Endodermal cell (in vitro differentiated cells): ENCODE results near the gene PRR5L. TPM values are rescaled to one million over a fixed set of nuclear protein-coding genes. Genes with fewer than 3 reads are reported as not detected.

ENCODE experiments used
- DNase-seq: peaks from one replicate; pipeline ENCODE4 v3.0.0-alpha.2; 2017
- H3K27ac ChIP-seq: 2 replicates; pipeline ENCODE4 v1.5.1; 2013; ENCODE audit warnings: mild to moderate bottlenecking, low read depth, low read length, moderate library complexity
- H3K27me3 ChIP-seq: 2 replicates; pipeline ENCODE4 v1.6.1; 2013; ENCODE audit warnings: mild to moderate bottlenecking, low read length, moderate library complexity; ENCODE audit not compliant: insufficient read depth, control insufficient read depth, poor library complexity, severe bottlenecking
- H3K36me3 ChIP-seq: 2 replicates; pipeline ENCODE4 v1.7.0; 2013; ENCODE audit warnings: mild to moderate bottlenecking, low read length, moderate library complexity; ENCODE audit not compliant: control insufficient read depth, insufficient read depth
- H3K4me1 ChIP-seq: one replicate; pipeline ENCODE4 v1.7.0; 2013; ENCODE audit warnings: low read length; ENCODE audit not compliant: control insufficient read depth, insufficient read depth
- H3K4me3 ChIP-seq: 2 replicates; pipeline ENCODE4 v1.5.1; 2013; ENCODE audit warnings: mild to moderate bottlenecking, low read length, moderate library complexity
- H3K9ac ChIP-seq: 2 replicates; pipeline ENCODE4 v1.6.1; 2013; ENCODE audit warnings: mild to moderate bottlenecking, low read length, moderate library complexity; ENCODE audit not compliant: poor library complexity, severe bottlenecking; ENCODE audit errors: extremely low read depth
- H3K9me3 ChIP-seq: 2 replicates; pipeline ENCODE4 v1.6.1; 2013; ENCODE audit warnings: mild to moderate bottlenecking, low read length, moderate library complexity; ENCODE audit not compliant: control insufficient read depth
- H3K27ac Mint-ChIP-seq: 2 replicates; pipeline ENCODE4 v1.8.0; 2020; ENCODE audit warnings: mixed read lengths
- H3K27me3 Mint-ChIP-seq: 2 replicates; pipeline ENCODE4 v1.8.0; 2021; ENCODE audit warnings: mild to moderate bottlenecking, mixed read lengths; ENCODE audit not compliant: insufficient read depth
- H3K36me3 Mint-ChIP-seq: 2 replicates; pipeline ENCODE4 v1.8.0; 2020; ENCODE audit warnings: low read depth, mixed read lengths
- H3K4me1 Mint-ChIP-seq: 2 replicates; pipeline ENCODE4 v1.8.0; 2020; ENCODE audit warnings: mixed read lengths
- H3K4me3 Mint-ChIP-seq: 2 replicates; pipeline ENCODE4 v1.8.0; 2020; ENCODE audit warnings: mild to moderate bottlenecking, moderate library complexity, mixed read lengths
- H3K9me3 Mint-ChIP-seq: 2 replicates; pipeline ENCODE4 v1.8.0; 2020; ENCODE audit warnings: mild to moderate bottlenecking, mixed read lengths
- CTCF ChIP-seq: fragments of 200-600 bp; sonication (generic); conservative IDR thresholded peaks from 2 replicates; pipeline ENCODE4 v1.5.0; 2021; ENCODE audit warnings: antibody characterized with exemption, mild to moderate bottlenecking
- WGBS, 2 experiments: methylation state at CpG; one replicate each; pipeline versions ENCODE4 v1.1.5 to v1.1.7; 2013; ENCODE audit warnings: missing lambda C conversion rate in 2 of 2, mixed read lengths in 1 of 2; ENCODE audit not compliant: insufficient coverage in 1 of 2, insufficient read length in 1 of 2; 5-methylcytosine and 5-hydroxymethylcytosine counted together
- total RNA-seq, 2 donors: library from RNA; stranded (reverse); fragmentation: NEBNext Ultra II Directional in 1 of 2; extraction: Animal tissue kit (Norgen Biotek cat#: 25700) in 1 of 2; gene quantifications; 2 replicates in 1 of 2; 3 replicates in 1 of 2; pipeline ENCODE4 v1.2.1, GENCODE V29; 2021

Gene PRR5L
- total RNA-seq, 2 donors from 2014 or later: 5.3 to 7.2 TPM

GRCh38 chr11:36340897-36341296, 44.8 kb downstream of the PRR5L start:
- DNase-seq: no peak
- H3K36me3 Mint-ChIP-seq: no peaks in the 10 kb centered on the region
- no peaks in the 10 kb centered on the region for H3K9me3 Mint-ChIP-seq
- H3K4me3 Mint-ChIP-seq: no peak overlapping the region
- TF ChIP-seq CTCF: no peak
- peaks cover 18% of the 10 kb centered on the region for H3K27me3 Mint-ChIP-seq
- Histone ChIP-seq H3K9me3 (no peaks in the 10 kb centered on the region), H3K9ac (no peak overlapping the region), H3K4me3 (no peak overlapping the region), H3K4me1 (peaks cover 12% of the 10 kb centered on the region), H3K27ac (no peak overlapping the region), H3K27me3 (no peaks in the 10 kb centered on the region), H3K36me3 (no peaks in the 10 kb centered on the region)
- no peak overlapping the region for H3K27ac Mint-ChIP-seq
- H3K4me1 Mint-ChIP-seq: peaks cover 16% of the 10 kb centered on the region
- WGBS, 2 experiments: 90 to 97% methylated on average over 4 to 5 of the region's 5 CpGs

DNA sequence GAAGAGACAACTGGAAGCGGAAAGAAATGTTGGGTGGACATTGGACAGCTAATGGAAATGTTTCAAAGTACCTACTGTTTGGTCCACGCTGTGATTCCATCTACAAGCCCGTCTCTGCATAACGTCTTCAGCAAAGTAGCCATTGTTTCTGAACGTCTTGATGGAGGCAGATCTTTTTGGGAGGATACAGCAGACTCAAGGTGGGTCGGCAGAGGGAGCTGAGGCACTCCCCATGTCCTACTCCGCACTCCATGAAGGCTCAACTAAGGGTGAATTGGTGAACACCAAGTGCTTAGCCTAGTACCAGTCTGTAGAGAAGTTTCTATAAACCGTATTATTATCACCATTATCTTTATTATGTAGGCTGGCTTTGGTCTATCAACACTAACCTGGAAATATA, 45.8 kb downstream of the PRR5L start:
- H3K4me3 ChIP-seq: peak overlapping the region; percentile 59

GRCh38 chr11:36342327-36342726, 46.2 kb downstream of the PRR5L start:
- no peak for TF ChIP-seq CTCF
- peaks cover 12% of the 10 kb centered on the region for H3K4me1 ChIP-seq
- no peaks in the 10 kb centered on the region for H3K36me3 ChIP-seq
- H3K27ac ChIP-seq: no peak overlapping the region
- no peaks in the 10 kb centered on the region for H3K9me3 ChIP-seq
- H3K4me3 ChIP-seq: peak overlapping the region; percentile 59
- DNase-seq: no peak
- WGBS, 2 experiments: 88 to 100% methylated on average over 2 to 4 of the region's 5 CpGs
- Mint-ChIP-seq H3K27ac (no peak overlapping the region), H3K4me3 (no peak overlapping the region), H3K27me3 (peaks cover 21% of the 10 kb centered on the region), H3K9me3 (no peaks in the 10 kb centered on the region), H3K36me3 (no peaks in the 10 kb centered on the region), H3K4me1 (peaks cover 16% of the 10 kb centered on the region)
- no peaks in the 10 kb centered on the region for H3K27me3 ChIP-seq
- H3K9ac ChIP-seq: no peak overlapping the region

More for the DNA sequence above, 45.8 kb downstream of the PRR5L start:
- Mint-ChIP-seq H3K4me1 (peaks cover 16% of the 10 kb centered on the region), H3K27ac (no peak overlapping the region), H3K4me3 (no peak overlapping the region), H3K9me3 (no peaks in the 10 kb centered on the region), H3K36me3 (no peaks in the 10 kb centered on the region), H3K27me3 (peaks cover 19% of the 10 kb centered on the region)
- no peak for DNase-seq
- Histone ChIP-seq H3K9me3 (no peaks in the 10 kb centered on the region), H3K4me1 (peaks cover 12% of the 10 kb centered on the region), H3K36me3 (no peaks in the 10 kb centered on the region), H3K27ac (no peak overlapping the region), H3K27me3 (no peaks in the 10 kb centered on the region), H3K9ac (no peak overlapping the region)
- TF ChIP-seq CTCF: no peak
- 94 to 97% methylated on average over 6 to 8 of the region's 8 CpGs for WGBS, 2 experiments
